ENCODE measurements around the gene DDX28. TPM values are rescaled to one million over a fixed set of nuclear protein-coding genes. Genes with fewer than 3 reads are reported as not detected.

DDX28 gene
- total and polyA plus RNA-seq, 9 of the 15 experiments (the other 6 are each of a cell fraction or from before 2014, with no cell fraction given), result 2.8 to 24.5 (median 15.9) TPM

DNA sequence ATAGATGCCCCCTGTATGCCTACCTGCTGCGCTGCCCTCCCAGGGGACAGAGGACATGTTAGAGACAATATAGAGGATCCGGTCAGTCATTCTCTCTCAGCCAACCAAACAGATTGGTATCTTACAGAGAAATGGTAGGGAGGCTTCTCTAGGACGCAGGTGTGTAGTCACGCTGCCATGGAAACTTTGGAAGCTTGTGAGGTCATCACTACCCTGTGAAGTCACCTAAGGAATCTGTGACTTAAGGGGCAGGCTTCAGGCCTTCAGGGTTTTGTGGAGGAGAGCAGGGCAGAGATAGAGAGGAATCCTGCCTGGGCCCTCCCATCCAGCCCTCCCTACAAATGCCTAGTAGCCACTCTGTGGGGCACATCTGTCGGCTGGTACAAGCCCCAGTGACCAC lies 7.4 kb downstream of the DDX28 start, which contains the start of gene DPEP2NB:
DPEP2NB (minus strand) TSS at position 231 of the 400 bp plus-strand sequence; CDS start at position 90, 141 bp downstream.
- no peaks in the 10 kb centered on the region for H3K9me3 ChIP-seq (replicated peaks; ENCODE audit: control insufficient read depth, insufficient read depth, low read depth, low read length)
- H3K79me2 ChIP-seq (ENCODE audit: control insufficient read depth, insufficient read depth, low read length), result no peaks in the 10 kb centered on the region
- ATAC-seq (peak; percentile 15; the same call in 1 of the 3 replicates), DNase-seq (ENCODE audit: extremely low read depth in 1 of 4, low spot score in 3 of 4) (peak in 1 of 4 experiments; percentile 5), FAIRE-seq (no peak)
- peak within 1 kb of the TSS; percentile 60 for H2AFZ ChIP-seq (ENCODE audit: low read depth, low read length)
- intact Hi-C loops (cut with micrococcal nuclease) (no loop called here), in situ Hi-C loops (cut with MboI) (no loop called here)
- no TSS peak for BruUV-seq (replicated peaks)
- ChIA-PET CTCF (ENCODE audit: low intra/inter-chr PET ratio) (no interaction called here), POLR2A (interaction anchor here (0.5 to 1.9 kb wide), 4 partner anchors 10 to 69 kb away, joined by 3 to 9 read pairs (median 4); partner anchors contain the start of gene NFATC3)
- no peaks in the 10 kb centered on the region for H3K9me1 ChIP-seq (ENCODE audit: control insufficient read depth, insufficient read depth, low read length)
- H3K4me3 ChIP-seq, result no peak within 1 kb of the TSS
- no peak for TF ChIP-seq POLR2H (tag; IDR thresholded peaks at IDR 0.05; ENCODE audit: low read depth)
- TF ChIP-seq, protein P1, sequence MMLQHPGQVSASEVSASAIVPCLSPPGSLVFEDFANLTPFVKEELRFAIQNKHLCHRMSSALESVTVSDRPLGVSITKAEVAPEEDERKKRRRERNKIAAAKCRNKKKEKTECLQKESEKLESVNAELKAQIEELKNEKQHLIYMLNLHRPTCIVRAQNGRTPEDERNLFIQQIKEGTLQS (IDR thresholded peaks at IDR 0.05), result no peak
- TF ChIP-seq, protein P1 (CRISPR knock-in tag; conservative IDR thresholded peaks at IDR 0.05), result no peak
- peak; percentile 69; the same call in 1 of the 2 replicates for TF ChIP-seq CREB1 (IDR thresholded peaks at IDR 0.05)
- TF ChIP-seq CREB1 (CRISPR knock-in tag; IDR thresholded peaks at IDR 0.05), result peak; percentile 60
- TF ChIP-seq RFX1 (IDR thresholded peaks at IDR 0.05), result peak; percentile 33; the same call in 1 of the 2 replicates
- peak; percentile 62 for TF ChIP-seq CREM (IDR thresholded peaks at IDR 0.05; ENCODE audit: low read depth)
- TF ChIP-seq NR1H2 (CRISPR knock-in tag; IDR thresholded peaks at IDR 0.05), result no peak
- TF ChIP-seq, protein P2, sequence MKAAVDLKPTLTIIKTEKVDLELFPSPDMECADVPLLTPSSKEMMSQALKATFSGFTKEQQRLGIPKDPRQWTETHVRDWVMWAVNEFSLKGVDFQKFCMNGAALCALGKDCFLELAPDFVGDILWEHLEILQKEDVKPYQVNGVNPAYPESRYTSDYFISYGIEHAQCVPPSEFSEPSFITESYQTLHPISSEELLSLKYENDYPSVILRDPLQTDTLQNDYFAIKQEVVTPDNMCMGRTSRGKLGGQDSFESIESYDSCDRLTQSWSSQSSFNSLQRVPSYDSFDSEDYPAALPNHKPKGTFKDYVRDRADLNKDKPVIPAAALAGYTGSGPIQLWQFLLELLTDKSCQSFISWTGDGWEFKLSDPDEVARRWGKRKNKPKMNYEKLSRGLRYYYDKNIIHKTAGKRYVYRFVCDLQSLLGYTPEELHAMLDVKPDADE (conservative IDR thresholded peaks at IDR 0.05; ENCODE audit: control insufficient read depth, low read depth, low read length), result no peak
- no peak for TF ChIP-seq MTA3 (IDR thresholded peaks at IDR 0.05; ENCODE audit: borderline replicate concordance)
- WGBS (ENCODE audit: insufficient coverage, low coverage, missing lambda C conversion rate), result 48% methylated on average over 5 of the region's 5 CpGs
- H3K9ac ChIP-seq (ENCODE audit: insufficient read depth in 1 of 2, low read depth in 2 of 2, low read length in 2 of 2), result peak within 1 kb of the TSS in 1 of 2 experiments; percentile 76; a peak in 1 of 4 replicates
- no peaks in the 10 kb centered on the region; a peak in 1 of 5 replicates for H3K27me3 ChIP-seq (ENCODE audit: control insufficient read depth in 2 of 2, insufficient read depth in 2 of 2, low read length in 2 of 2)
- H3K4me1 ChIP-seq (replicated peaks in 1 of 2; ENCODE audit: control insufficient read depth in 2 of 2, insufficient read depth in 2 of 2, low read length in 2 of 2), result peaks cover 0 to 13% of the 10 kb centered on the region in 2 experiments; a peak in 2 of 5 replicates
- no peak within 1 kb of the TSS for H3K27ac ChIP-seq (ENCODE audit: extremely low read depth, low read depth, low read length)
- H3K4me2 ChIP-seq (ENCODE audit: insufficient read depth, low read length), result 0 out of 2 replicates have a peak within 1 kb of the TSS, but pooled peaks have one; percentile 11
- H3K36me3 ChIP-seq (ENCODE audit: control insufficient read depth, insufficient read depth, low read length), result no peaks in the 10 kb centered on the region; the same call in 2 of the 3 replicates
- H4K20me1 ChIP-seq (replicated peaks; ENCODE audit: control insufficient read depth, insufficient read depth, low read length), result no peaks in the 10 kb centered on the region

Data from K562 (cell line).